GM12873 (cell line): Measurements from ENCODE around the gene SLX4IP.
A peak's percentile ranks its signal among the peaks of the same experiment; 100 is the strongest.

ENCODE experiments used
- CTCF ChIP-seq: IDR thresholded peaks from 2 replicates; pipeline ENCODE4 v1.5.1; 2012; ENCODE audit warnings: low read depth, mild to moderate bottlenecking, moderate library complexity, low read length, control low read depth; ENCODE audit not compliant: insufficient read depth; ENCODE audit errors: missing control alignments

SLX4IP gene

GRCh38 chr20:10404023-10404628 is 31.0 kb upstream of the SLX4IP start:
- TF ChIP-seq CTCF, result no peak

DNA sequence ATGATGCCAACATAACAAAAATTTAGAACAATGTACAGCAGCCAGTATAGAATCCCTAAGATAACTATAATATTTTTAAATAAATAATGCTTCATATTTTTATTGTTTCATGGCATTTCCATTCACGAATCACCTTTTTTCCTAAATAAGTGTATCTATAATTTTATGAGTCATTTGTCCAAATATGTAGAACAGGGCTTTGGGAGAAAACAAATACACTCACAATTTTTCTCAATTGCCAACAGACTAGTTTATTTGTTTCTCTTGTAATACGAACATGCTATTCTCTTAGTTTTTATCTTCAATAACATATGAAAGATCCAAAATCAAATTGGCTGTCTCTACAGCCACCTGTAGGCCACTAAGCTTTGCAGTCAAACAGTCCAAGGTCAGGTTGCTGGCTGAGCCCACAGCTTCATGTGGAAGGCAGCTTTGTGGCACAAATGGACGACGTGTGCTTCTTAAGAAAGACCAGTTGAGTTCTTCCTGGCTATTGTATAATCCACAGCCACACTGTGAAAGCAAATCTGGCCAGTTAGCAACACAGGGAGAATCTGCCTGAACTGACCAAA is 30.1 kb upstream of the SLX4IP start:
- no peak for TF ChIP-seq CTCF

GRCh38 chr20:10408108-10408813 is 26.8 kb upstream of the SLX4IP start:
- TF ChIP-seq CTCF, result no peak

DNA sequence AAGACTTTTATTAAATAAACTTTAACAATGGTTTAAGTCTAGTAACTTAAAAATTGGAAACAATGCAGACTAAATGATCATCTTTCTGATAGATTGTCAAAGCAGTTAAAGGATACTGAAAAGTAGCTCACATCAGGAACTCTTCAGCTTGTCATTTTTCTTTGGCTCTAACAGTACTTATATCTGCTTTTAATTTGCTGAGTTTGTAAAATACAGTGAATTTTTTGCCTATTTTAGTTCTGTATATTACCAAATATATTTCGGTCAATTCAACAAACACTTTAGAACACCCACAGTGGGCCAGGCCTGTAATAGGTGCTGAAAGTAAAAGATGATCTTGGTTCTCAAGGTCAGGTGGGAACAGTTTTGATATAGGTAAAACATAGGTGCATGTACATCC is 23.4 kb upstream of the SLX4IP start:
- TF ChIP-seq CTCF, result no peak

DNA sequence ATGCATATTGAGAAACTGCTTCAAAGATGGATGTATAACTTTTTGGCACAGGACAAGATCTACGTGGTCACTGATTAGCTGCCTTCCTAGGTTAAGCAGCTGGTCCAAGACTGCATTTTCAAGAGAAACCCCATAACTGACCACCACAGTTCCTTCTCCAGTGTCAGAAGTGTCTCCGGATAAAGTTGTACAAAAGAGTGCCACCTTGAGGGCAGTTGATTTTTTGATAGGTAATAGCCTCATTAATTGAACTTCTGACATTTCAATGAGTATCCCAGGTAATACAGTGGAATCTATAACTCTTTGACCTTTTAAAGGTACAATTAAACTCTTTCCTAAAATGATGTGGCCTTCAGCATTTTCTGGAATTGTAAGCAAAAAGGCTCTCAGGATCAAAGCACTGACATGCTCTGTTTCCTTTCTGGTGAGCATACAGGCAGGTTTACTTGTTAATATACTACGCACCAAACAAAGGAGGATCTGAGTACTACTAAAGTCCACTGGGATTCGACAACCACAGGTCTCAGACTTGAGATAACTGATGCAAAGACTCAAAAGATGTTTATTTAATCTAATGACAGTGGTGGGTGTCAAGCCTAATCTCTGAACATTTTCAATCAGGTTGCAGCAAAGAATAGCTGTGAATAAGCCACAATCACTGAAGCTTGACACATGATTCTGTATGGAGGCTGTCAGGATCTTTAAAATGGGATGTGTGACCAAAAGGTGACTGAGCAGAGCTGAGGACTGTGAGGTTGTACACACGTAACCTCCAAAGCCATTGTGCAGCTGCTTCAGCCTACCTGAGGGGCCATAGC is 22.3 kb upstream of the SLX4IP start:
- peak; percentile 1 for TF ChIP-seq CTCF

DNA sequence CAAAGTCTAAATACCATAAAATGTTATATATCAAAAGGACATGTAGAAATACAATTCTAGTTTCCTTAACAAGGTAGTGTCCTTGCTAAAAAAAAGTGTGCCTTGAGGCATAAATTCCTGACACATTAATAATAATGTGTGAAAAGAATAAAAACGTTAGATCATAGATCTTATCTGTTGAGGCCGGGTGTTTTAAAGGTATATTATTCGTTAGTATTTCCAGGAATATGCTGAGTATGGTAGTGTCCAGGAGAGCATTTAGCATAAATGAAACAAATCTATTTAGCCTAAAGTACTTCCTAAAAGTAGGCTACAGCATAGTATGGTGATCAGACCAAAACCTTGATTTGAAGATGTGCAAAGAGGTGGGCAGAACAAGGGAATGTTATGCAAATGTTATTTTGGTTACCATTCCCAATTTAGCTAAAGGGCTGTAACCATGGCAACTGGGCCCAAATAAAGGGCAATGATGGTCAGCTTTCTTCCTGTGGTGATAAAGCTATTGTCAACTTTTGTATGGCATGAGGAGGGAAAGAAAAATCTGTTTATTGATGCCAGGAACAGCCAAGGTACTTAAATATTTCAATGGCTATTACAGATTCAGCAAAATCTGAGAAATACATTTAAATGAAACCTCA is 20.0 kb upstream of the SLX4IP start:
- no peak for TF ChIP-seq CTCF
